ENCODE measurements around the gene SMARCD2.
"Not testable (repeated sequence)": the region's sequence is repeated elsewhere in the genome, so short reads cannot be mapped to it uniquely, and the experiment has no call there.

Gene SMARCD2

DNA sequence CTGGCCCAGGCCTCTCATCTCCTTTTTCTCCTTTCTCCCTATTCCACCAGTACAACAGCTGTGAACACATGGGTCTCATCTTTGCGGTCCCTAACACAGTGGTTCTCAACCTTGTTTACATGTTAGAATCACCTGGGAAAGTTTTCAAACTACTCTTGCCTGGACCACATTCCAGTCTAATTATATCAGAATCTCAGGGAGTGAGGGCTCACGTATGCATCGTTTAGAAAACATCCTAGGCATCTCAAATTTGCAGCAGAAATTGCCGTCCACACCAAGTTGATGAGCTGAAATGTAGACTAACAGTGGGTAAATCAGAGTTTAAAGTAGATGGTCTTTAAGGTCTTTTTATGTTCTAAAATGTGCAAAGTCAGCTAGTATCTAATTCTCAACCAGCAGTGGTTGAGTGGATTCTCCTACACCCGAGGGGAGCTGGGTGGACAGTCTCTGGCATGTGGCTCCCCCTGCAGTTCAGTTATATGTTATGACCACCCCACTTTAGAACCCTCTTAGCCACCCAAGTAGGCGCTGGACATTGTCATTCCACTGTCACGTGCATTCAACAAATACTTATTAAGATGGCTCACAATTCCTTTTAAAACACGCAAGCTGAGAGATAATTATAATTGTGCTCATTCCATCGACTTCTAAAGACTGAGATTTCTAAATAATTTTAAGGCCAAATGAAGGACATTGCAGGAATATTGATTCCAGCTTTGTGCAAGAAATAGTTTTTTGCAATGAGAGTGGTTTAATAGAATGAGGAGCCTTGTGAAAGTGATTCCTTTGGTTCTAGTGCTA, 27.2 kb upstream of the SMARCD2 start:
- H3K4me3 ChIP-seq (ENCODE audit: low read depth, low read length), result not testable (repeated sequence)

DNA sequence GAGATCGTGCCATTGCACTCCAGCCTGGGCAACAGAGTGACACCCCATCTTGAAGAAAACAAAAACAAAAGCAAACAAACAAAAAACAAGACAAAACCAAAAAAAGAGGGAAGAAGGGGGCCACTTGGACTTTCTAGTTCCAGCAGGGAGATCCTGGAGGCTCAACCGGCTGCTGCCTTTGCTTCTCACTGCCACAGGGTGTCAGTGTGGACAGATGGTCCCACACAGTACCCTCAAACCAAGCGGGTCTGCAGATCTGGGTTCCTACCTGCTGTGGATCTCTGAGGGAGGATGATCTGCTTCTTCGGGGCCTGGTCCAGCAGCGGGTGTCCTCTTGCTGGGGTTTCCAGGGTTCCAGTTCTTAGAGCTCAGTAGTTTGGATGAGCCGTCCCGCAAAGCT, 24.1 kb upstream of the SMARCD2 start:
- not testable (repeated sequence) for H3K4me3 ChIP-seq (ENCODE audit: low read depth, low read length)
- TF ChIP-seq, protein P1, sequence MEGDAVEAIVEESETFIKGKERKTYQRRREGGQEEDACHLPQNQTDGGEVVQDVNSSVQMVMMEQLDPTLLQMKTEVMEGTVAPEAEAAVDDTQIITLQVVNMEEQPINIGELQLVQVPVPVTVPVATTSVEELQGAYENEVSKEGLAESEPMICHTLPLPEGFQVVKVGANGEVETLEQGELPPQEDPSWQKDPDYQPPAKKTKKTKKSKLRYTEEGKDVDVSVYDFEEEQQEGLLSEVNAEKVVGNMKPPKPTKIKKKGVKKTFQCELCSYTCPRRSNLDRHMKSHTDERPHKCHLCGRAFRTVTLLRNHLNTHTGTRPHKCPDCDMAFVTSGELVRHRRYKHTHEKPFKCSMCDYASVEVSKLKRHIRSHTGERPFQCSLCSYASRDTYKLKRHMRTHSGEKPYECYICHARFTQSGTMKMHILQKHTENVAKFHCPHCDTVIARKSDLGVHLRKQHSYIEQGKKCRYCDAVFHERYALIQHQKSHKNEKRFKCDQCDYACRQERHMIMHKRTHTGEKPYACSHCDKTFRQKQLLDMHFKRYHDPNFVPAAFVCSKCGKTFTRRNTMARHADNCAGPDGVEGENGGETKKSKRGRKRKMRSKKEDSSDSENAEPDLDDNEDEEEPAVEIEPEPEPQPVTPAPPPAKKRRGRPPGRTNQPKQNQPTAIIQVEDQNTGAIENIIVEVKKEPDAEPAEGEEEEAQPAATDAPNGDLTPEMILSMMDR (IDR thresholded peaks at IDR 0.05; ENCODE audit: low read depth, low read length), result peak; percentile 9; the same call in 1 of the 2 replicates

DNA sequence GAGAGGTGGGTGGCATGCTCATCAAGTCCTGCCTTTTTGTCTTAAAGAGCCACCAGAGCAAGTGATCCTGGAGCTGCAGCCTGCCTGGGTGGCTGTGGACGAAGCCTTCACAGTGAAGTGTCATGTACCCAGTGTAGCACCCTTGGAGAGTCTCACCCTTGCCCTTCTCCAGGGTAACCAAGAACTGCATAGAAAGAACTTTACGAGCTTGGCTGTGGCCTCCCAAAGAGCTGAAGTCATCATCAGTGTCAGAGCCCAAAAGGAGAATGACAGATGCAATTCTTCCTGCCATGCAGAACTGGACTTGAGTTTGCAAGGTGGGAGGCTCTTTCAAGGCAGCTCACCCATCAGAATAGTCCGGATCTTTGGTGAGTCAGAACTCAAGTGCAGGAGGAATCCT, 16.8 kb upstream of the SMARCD2 start:
- TF ChIP-seq, protein P1 (IDR thresholded peaks at IDR 0.05; ENCODE audit: low read depth, low read length), result no peak
- H3K4me3 ChIP-seq (ENCODE audit: low read depth, low read length), result no peak overlapping the region

DNA sequence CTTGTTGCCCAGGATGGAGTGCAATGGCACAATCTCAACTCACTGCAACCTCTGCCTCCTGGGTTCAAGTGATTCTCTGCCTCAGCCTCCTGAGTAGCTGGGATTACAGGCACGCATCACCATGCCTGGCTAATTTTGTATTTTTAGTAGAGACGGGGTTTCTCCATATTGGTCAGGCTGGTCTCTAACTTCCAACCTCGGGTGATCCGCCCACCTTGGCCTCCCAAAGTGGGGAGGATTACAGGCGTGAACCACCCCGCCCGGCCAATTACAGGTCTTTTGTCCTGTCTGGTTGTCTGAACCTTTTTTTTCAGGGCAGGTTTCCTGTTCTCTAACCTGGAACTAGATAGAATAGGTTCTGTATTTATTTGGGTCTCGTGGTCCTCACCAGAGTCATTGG, 13.9 kb upstream of the SMARCD2 start:
- H3K4me3 ChIP-seq (ENCODE audit: low read depth, low read length), result not testable (repeated sequence)

DNA sequence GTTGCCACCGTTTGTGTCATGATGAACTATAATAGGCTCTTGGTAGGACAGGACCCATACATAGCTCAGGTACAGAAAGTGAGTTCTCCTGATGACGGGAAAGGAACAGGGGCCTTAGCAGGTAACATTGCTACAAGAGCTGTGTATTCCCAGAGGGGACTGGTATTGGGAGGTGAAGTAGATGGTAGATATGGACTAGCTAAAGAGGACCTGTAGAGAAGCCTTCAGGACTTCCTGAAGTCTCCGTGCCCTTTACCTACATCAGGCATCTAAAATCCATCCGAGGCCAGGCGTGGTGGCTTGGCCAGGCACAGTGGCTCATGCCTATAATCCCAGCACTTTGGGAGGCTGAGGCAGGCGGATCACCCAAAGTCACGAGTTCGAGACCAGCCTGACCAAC, 12.7 kb upstream of the SMARCD2 start:
- TF ChIP-seq, protein P1 (IDR thresholded peaks at IDR 0.05; ENCODE audit: low read depth, low read length), result no peak

DNA sequence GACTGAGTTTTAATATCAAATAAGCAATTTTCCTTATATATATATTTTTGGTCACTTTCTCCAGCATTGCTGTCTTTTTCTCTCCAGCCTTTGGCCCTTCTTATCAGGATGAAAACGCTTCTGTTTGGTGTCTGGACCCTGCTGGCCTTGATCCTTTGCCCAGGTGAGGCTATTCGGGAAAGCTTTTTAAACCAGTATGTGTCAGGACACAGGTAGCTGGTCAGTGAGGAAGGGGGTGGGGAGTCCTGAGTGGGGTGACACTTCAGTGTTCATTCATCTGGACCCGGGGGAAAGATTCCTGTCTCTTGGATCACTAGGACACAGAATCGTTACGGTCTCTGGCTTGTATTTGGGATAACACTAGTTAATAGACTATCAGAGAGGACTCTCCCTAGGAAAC, 12.2 kb upstream of the SMARCD2 start:
- H3K4me3 ChIP-seq (ENCODE audit: low read depth, low read length), result no peak overlapping the region
- TF ChIP-seq, protein P1 (IDR thresholded peaks at IDR 0.05; ENCODE audit: low read depth, low read length), result no peak

More for the DNA sequence above, 12.7 kb upstream of the SMARCD2 start:
- H3K4me3 ChIP-seq (ENCODE audit: low read depth, low read length), result no peak overlapping the region

DNA sequence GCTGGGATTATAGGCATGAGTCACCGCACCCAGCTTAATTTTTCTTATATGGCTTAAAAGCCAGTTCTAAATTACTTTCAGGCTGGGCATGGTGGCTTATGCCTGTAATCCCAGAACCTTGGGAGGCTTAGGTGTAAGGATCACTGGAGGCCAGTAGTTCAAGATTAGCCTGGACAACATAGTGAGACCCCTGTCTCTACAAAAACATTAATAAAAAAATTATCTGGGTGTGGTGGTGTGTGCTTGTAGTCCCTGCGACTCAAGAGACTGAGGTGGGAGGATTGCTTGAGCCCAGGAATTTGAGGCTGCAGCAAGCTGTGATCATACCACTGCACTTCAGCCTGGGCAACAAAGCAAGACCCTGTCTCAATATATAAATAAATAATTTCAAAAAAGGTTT, 10.8 kb upstream of the SMARCD2 start:
- H3K4me3 ChIP-seq (ENCODE audit: low read depth, low read length), result no peak overlapping the region
- TF ChIP-seq, protein P1 (IDR thresholded peaks at IDR 0.05; ENCODE audit: low read depth, low read length), result no peak

DNA sequence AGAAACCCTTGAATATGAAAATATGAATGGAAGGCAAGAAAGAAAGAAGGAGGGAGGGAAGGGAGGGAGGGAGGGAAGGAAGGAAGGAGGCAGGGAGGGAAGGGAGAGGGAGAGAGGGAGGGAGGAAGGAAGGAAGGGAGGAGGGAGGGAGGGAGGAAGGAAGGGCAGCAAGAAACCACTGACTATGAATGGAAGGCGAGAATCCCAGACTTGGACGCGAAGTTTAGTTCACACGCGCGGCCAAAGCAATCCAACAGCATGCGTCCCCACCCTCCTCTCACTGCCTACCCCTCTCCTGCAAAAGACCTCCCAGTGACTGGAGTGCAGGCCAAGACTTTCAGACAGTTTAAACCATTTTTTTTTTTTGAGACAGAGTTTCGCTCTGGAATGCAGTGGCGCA, 7.9 kb upstream of the SMARCD2 start:
- TF ChIP-seq, protein P1 (IDR thresholded peaks at IDR 0.05; ENCODE audit: low read depth, low read length), result no peak
- no peak overlapping the region for H3K4me3 ChIP-seq (ENCODE audit: low read depth, low read length)
